ENCODE data around the gene RUFY3. TPM values are rescaled to one million over a fixed set of nuclear protein-coding genes. Genes with fewer than 3 reads are reported as not detected.

RUFY3 gene

DNA sequence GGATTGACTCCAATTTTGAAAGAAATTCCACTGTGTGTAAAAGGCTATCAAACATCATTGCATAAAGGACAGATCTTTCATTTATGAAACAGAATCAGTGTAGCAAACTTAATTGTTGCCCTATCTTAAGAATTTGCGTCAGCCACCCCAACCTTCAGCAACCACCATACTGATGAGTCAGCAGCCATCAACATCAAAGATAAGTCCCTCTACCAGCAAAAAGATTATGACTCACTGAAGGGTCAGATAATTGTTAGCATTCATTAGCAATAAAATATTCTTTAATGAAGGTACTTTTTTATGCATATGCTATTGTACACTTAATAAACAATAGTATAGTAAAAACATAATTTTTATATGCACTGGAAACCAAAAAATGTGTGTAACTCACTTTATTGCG, 133.7 kb downstream of the RUFY3 start:
- H3K18ac ChIP-seq (ENCODE audit: low read length): no peak overlapping the region
- H3K27me3 ChIP-seq (ENCODE audit: control insufficient read depth in 3 of 3, insufficient read depth in 3 of 3, low read depth in 1 of 3, low read length in 3 of 3): no peaks in the 10 kb centered on the region
- no peak overlapping the region for H2BK5ac ChIP-seq (ENCODE audit: low read length)
- no peak overlapping the region for H2BK12ac ChIP-seq (ENCODE audit: low read length)
- H3K4me1 ChIP-seq (ENCODE audit: control insufficient read depth in 2 of 2, insufficient read depth in 1 of 2, low read depth in 1 of 2, low read length in 2 of 2): no peaks in the 10 kb centered on the region
- no peak overlapping the region for H4K91ac ChIP-seq (ENCODE audit: low read depth, low read length, poor library complexity)
- no peak for DNase-seq (ENCODE audit: low spot score)
- no peak overlapping the region for H3K4me3 ChIP-seq (ENCODE audit: low read length in 2 of 2)
- H3K4me2 ChIP-seq (ENCODE audit: insufficient read depth, low read length, poor library complexity, severe bottlenecking): no peak overlapping the region
- H2BK15ac ChIP-seq (ENCODE audit: low read length): no peak overlapping the region
- H3K36me3 ChIP-seq (replicated peaks in 1 of 2; ENCODE audit: control insufficient read depth in 2 of 2, insufficient read depth in 2 of 2, low read length in 2 of 2): no peaks in the 10 kb centered on the region
- no peak overlapping the region for H2BK120ac ChIP-seq (ENCODE audit: low read depth, low read length)
- H3K23ac ChIP-seq (ENCODE audit: low read depth, low read length, poor library complexity): no peak overlapping the region
- H3K9me3 ChIP-seq (replicated peaks in 1 of 2; ENCODE audit: control insufficient read depth in 2 of 2, insufficient read depth in 1 of 2, low read depth in 1 of 2, low read length in 2 of 2): no peaks in the 10 kb centered on the region
- no peak overlapping the region for H2AK5ac ChIP-seq (ENCODE audit: low read depth, low read length)
- no peaks in the 10 kb centered on the region for H3K79me1 ChIP-seq (ENCODE audit: low read depth, low read length)
- H3K4ac ChIP-seq (ENCODE audit: low read length): no peak overlapping the region
- no peak overlapping the region for H3K27ac ChIP-seq (replicated peaks; ENCODE audit: low read length)
- H3K9ac ChIP-seq (ENCODE audit: low read depth, low read length, poor library complexity): no peak overlapping the region
- WGBS, 2 donors (ENCODE audit: extremely low coverage in 2 of 2, insufficient read length in 2 of 2, insufficient replicate concordance in 1 of 2): no CpG with 5 or more reads among the region's 2 CpGs
- H4K8ac ChIP-seq (ENCODE audit: low read depth, low read length): no peak overlapping the region
- no peak overlapping the region for H3K14ac ChIP-seq (ENCODE audit: low read length)
- H2AFZ ChIP-seq (ENCODE audit: low read length): no peak overlapping the region

Small RNA genes within 50 kb of the gene (small RNA-seq; reads per million reads assigned to genes)
- not detected for gene RF00026 (ENCODE audit: insufficient read depth)
- gene RNU6-520P (ENCODE audit: insufficient read depth): not detected
- not detected for gene RNU6-784P (ENCODE audit: insufficient read depth)
- not detected for gene RNU6-891P (ENCODE audit: insufficient read depth)

All from neuronal stem cell (in vitro differentiated cells).